Measurements from ENCODE around the gene SZT2.

SZT2 gene

GRCh38 chr1:43354471-43354870, 35.2 kb upstream of the SZT2 start:
- H3K4me3 ChIP-seq (ENCODE audit: low read length): no peak overlapping the region

GRCh38 chr1:43354936-43355335, 34.8 kb upstream of the SZT2 start:
- H3K4me3 ChIP-seq (ENCODE audit: low read length): no peak overlapping the region
- TF ChIP-seq CTCF (conservative IDR thresholded peaks at IDR 0.05; ENCODE audit: low read depth, low read length): no peak
- no peak for DNase-seq (ENCODE audit: low read depth)

More at GRCh38 chr1:43354471-43354870, 35.2 kb upstream of the SZT2 start:
- no peak for DNase-seq (ENCODE audit: low read depth)
- no peak for TF ChIP-seq CTCF (conservative IDR thresholded peaks at IDR 0.05; ENCODE audit: low read depth, low read length)

- no peak for TF ChIP-seq CTCF (conservative IDR thresholded peaks at IDR 0.05; ENCODE audit: low read depth, low read length)
- no peak overlapping the region for H3K4me3 ChIP-seq (ENCODE audit: low read length)
Observed at GRCh38 chr1:43357251-43357650, 32.4 kb upstream of the SZT2 start.

GRCh38 chr1:43358121-43358745, 31.5 kb upstream of the SZT2 start:
- peak; percentile 72 for TF ChIP-seq CTCF (conservative IDR thresholded peaks at IDR 0.05; ENCODE audit: low read depth, low read length)
- DNase-seq (ENCODE audit: low read depth): no peak

More at GRCh38 chr1:43357251-43357650, 32.4 kb upstream of the SZT2 start:
- DNase-seq (ENCODE audit: low read depth): no peak

GRCh38 chr1:43358746-43359693, 30.7 kb upstream of the SZT2 start, which contains the start of gene CDC20:
Gene CDC20, plus strand, starts transcription at chr1:43358981. Its CDS starts 235 bp downstream, at chr1:43359216.
- peak; percentile 84 for DNase-seq (ENCODE audit: low read depth)
- H3K4me3 ChIP-seq (ENCODE audit: low read length): peak within 1 kb of the TSS; percentile 84
- TF ChIP-seq CTCF (conservative IDR thresholded peaks at IDR 0.05; ENCODE audit: low read depth, low read length): no peak

More at GRCh38 chr1:43358121-43358745, 31.5 kb upstream of the SZT2 start:
- peak overlapping the region; percentile 84 for H3K4me3 ChIP-seq (ENCODE audit: low read length)

- H3K4me3 ChIP-seq (ENCODE audit: low read length): peak overlapping the region; percentile 84
- DNase-seq (ENCODE audit: low read depth): no peak
- TF ChIP-seq CTCF (conservative IDR thresholded peaks at IDR 0.05; ENCODE audit: low read depth, low read length): no peak
Observed at GRCh38 chr1:43359696-43360095, 30.0 kb upstream of the SZT2 start.

All from retinal pigment epithelial cell (primary cell).